Measurements from ENCODE around the gene TREML2.
A peak's percentile ranks its signal among the peaks of the same experiment; 100 is the strongest.
"Not testable (repeated sequence)": the region's sequence is repeated elsewhere in the genome, so short reads cannot be mapped to it uniquely, and the experiment has no call there.

The TREML2 gene

GRCh38 chr6:41208439-41209106 lies 7.6 kb upstream of the TREML2 start:
- DNase-seq (ENCODE audit: low read depth in 2 of 2): no peak

DNA sequence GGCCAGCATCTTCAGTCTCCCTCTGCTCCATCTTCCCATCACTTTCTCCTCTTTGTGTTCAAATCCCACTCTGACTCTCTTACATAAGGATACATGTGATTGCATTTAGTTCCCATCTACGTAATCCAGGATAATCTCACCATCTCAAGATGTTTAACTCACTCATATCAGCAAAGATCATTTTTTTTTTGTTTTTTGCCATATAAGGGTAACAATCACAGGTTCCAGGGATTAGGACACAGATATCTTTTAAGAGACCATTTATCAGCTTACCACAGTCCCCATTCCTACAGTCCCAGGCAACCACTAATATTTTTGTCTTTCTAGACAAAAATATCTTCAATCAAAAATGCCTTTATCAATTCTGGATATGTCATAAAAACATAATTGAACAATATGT lies 3.2 kb upstream of the TREML2 start:
- DNase-seq (ENCODE audit: low read depth in 2 of 2): no peak

- no peak for DNase-seq (ENCODE audit: low read depth in 2 of 2)
These were observed 820 bp upstream of the TREML2 start for GRCh38 chr6:41201764-41202173.

DNA sequence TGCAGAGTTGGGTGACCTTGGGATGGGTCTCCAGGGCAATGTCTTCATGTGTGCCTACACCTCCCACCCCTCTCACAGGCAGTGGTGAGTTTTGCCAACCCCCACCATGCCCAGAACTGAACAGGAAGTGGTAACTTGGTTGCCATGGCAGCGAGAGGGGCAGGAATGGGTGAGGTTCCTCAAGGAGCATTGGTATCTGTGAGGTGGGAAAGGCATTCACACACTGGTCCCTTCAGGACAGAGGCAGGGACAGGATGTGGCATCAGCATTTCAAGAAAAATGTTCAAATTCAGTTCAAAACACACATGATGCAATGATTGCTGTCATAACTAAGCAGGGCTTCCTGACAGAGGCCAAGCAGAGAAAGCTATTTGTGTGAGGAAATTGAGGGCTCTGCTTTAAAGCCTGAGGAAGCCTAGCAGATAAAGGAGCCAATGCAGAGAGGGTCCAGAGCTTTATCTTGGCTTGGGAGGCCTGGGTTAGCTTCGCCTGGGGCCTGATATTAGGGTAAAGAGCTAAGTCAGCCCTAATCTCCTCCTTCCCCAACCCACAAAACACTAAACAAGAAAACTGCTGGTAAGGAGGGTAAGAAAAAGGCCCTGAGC lies 551 bp downstream of the TREML2 start:
- peak; percentile 31 to 42 for DNase-seq (ENCODE audit: low read depth in 2 of 2)

GRCh38 chr6:41199552-41200246 lies 1.2 kb downstream of the TREML2 start:
- no peak for DNase-seq (ENCODE audit: low read depth in 2 of 2)

- no peak for DNase-seq (ENCODE audit: low read depth in 2 of 2)
These were observed 3.7 kb downstream of the TREML2 start for GRCh38 chr6:41197234-41197633.

DNA sequence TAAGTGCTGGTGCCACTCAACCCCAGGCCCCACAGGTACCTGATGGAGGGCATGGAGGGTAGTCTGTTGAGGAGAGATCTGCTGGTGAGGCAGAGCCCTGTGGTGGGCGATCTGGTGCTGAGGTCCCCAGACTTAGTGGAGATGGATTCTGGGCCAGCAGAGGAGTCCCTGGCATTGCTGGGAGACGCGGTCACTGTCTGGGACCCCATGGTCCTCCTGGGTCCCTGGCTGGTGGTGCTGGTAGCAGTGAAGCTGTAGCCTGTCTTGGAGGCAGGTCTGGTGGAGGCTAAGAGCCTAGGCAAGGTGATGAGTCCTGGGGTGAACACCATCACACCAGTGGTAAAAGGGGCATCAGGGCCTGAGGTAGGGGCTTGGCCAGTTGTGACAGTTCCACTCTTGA lies 6.6 kb downstream of the TREML2 start:
- DNase-seq (ENCODE audit: low read depth in 2 of 2): no peak

- DNase-seq (ENCODE audit: low read depth in 2 of 2): no peak
These were observed 7.1 kb downstream of the TREML2 start for GRCh38 chr6:41193884-41194283.

DNA sequence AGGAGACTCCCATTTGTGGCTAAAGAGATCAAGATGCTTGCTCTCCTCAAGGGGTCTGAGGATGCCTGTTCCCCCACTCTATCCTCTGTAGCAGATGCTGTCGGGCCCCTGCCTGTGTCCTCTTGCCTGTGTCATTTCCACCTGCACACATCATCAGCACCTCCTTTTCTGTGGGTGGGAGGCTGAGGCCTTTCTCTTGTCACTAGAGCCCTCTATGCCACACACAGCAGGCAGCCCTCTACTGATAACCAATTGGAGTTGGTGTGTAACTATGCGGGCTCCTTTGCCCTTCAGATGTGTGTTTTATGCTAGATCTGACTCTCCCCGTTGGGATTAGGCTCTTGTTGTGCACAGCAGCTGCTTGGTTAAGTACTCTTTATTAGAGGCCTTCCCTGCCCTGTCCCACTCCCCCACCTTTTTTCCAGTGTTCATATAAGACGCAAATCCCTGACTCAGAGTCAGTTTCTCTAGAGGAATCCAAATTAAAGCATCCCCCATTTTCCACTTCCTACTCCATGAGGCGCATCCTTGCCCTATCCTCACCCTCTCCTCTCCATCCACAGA lies 7.7 kb downstream of the TREML2 start:
- DNase-seq (ENCODE audit: low read depth in 2 of 2): no peak

DNA sequence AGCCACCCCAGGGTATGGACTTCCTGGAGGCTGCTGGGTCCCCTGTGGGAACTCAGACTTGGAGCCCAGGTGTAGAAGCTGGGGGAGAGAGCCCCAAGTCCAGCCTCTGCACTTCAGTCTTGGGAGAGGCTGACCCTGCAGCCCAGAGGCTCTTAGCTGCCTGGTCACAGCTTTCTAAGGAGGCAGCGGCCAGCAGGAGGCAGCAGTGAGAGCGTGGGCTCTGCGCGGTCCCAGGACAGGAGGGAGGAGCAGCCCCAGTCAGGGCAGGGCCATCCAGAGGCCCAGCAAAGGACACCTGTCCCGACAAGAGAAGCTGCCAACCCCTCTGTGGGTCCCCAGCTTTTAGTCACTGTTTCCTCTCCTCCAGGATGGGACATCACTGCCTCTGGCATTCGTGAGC lies 9.4 kb downstream of the TREML2 start:
- DNase-seq (ENCODE audit: low read depth in 2 of 2): no peak

GRCh38 chr6:41190791-41191190 lies 10.2 kb downstream of the TREML2 start:
- no peak for DNase-seq (ENCODE audit: low read depth in 2 of 2)

- DNase-seq (ENCODE audit: low read depth in 2 of 2): no peak
These were observed 11.0 kb downstream of the TREML2 start for GRCh38 chr6:41189967-41190366.

DNA sequence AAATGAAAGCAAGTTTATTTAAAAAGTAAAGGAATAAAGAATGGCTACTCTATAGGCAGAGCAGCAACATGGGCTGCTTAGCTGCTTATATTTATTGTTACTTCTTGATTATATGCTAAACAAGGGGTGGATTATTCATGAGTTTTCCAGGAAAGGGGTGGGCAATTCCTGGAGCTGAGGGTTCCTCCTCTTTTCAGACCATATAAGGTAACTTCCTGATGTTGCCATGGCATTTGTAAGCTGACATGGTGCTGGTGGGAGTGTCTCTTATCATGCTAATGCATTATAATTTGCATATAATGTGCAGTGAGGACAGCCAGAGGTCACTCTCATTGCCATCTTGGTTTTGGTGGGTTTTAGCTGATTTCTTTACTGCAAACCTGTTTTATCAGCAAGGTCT lies 11.9 kb downstream of the TREML2 start:
- DNase-seq (ENCODE audit: low read depth in 2 of 2): not testable (repeated sequence)

DNA sequence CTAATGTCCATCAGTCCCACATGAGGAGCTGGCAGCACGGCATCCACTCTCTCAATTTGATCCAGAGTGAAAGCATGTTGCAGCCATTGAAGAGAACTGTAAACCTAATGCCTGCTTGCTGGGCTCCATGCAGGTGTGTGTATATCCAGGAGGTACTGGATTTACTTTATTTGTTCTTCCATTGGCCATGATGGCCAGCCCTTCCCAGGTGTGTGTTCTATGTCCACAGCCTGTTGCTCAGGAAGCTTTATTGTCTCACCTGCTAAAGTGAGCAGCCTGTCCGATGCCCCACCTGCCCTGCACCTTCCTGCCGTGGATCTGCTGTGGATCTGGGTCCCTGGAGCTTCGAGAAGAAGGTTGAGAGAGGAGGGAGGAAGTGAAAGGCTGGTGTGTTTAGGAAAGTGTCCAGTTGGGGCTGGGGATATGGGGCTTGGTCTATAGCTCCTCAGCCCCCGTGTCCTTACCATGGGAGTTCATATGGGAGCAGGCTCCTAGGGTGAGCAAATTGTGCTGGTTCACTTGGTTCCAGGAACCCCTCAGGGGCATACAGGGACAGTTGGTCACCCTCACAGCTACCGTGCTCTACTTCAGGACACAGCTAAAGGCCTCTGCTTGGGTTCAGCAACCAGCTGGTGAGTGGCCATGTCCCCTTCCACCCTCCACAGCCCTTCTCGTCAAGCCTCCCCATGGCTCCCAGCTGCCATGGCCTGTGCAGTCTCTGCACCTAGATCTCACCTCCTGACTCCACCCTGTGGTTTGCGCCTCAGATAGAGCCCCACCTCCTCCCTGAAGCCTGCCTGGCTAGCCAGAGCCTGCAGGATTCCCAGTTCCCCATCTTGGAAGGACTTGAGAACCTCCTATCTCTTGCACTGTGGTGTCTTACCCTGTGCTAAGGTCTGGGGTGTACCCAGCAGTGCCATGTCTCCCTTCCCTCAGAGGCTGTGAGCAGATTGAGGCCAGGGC lies 12.7 kb downstream of the TREML2 start:
- no peak for DNase-seq (ENCODE audit: low read depth in 2 of 2)

DNA sequence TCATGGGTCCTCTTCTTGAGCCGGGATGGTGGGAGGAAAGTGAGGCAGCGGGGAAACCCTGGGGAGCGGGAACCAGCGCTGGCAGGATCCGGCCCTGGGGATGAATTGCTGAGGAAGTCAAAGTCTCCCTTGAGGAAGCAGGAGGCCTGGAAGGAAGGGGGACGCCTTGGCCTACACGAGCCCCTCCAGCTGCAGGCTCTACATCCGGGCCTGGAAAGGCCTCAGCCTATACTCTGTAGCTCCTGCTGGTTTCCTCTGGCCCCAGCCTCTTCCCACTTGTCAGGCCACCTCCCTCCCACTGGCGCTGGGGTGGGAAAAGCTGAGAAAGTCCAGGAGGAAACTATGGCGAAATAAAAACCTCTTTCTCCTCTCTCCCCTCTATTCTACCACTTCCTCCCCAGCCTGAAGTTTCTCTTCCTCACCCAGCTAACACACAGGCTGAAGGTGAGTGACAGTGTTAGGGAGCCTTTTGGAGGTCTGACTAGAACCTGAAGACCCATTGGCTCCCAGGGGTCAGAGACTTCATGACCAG lies 14.9 kb downstream of the TREML2 start:
- no peak for DNase-seq (ENCODE audit: low read depth in 2 of 2)

DNA sequence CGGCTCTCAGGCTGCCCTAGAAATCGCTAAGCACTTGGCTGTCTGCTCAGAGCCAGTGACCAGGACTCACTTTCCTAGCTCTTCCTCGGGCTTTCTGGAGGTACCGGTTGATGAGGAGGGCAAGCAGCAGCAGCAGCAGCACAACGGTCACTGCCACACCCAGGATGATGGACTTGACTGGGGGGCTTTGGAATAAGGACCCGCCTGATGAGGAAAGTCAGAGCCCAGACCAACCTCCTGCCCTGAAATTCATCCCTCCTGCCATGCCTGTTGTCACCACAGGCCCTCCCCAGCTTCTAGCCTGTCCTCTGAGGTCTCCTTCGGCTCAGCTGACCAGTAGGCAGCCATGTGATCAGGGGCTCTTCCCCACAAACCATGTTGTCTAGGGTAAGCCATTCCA lies 16.2 kb downstream of the TREML2 start:
- DNase-seq (ENCODE audit: low read depth in 2 of 2): no peak

DNA sequence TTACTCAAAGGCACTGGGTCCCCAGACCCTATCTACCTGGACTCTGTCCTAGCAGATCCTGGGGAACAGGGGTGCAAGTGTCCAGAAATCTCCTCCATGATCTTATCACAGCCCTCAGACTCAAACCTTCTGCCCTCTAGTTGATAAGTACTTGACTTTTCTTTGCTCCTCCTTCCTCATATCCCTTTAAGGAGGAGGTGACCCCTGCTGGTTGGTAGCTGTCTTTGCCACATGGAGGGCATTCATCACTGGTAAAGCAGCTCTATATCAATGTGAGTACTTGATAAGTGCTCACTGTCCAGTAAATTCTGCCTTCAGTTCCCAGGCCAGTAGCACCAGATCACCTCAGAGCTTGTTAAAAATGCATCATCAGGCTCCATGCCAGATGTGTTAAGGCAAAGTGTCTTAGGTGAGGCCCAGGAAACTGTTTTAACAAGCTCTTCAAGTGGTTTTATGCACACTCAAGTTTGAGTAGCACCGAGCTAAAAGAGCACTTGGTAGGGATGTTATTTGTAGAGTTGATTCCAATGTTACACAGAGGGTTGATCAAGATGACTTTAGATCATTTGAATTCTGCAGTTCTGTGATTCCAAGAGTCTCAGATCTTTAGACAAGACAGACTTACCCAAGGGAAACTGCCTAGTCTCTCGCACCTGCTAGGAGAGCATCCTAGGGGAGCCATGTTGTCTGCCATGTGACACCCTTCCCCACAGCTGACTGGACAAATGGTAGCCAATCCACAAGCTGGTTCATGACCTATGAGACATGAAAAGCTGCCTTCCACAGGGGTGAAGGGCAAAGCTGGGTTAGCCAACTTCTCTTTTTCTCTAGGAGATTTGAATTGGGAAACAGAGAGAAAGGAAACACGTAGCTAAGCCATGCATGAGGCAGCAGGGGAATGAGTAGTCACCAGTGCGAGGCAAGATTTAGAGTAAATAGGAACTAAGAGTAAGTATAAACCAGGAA lies 18.6 kb downstream of the TREML2 start:
- DNase-seq (ENCODE audit: low read depth in 2 of 2): peak in 1 of 2 donors; percentile 30

DNA sequence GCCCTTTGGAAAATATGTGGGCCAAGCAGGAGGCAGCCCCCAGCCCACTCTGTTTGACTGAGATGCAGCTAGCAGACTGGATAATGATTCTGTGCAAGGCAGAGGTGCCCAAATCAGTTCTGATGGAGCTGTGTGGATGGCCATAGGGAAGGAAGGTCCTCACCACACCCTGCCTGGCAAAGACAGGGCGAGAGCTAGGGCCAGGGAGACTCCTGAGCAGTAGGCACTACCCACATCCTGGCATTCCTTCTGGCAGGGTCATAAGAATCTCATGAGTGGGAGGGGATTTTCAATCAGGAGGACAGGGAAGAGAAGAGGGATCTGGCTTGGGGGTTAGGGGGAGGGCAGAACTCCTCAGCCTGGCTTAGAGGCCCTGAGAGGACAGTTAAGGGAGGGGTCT lies 19.4 kb downstream of the TREML2 start:
- DNase-seq (ENCODE audit: low read depth in 2 of 2): no peak

- no peak for DNase-seq (ENCODE audit: low read depth in 2 of 2)
These were observed 21.8 kb downstream of the TREML2 start for GRCh38 chr6:41179163-41179562.

- DNase-seq (ENCODE audit: low read depth in 2 of 2): no peak
These were observed 23.3 kb downstream of the TREML2 start for GRCh38 chr6:41177695-41178094.
